Smooth muscle cell of the umbilical artery (primary cell): ENCODE measurements around the gene DAPK2. TPM values are rescaled to one million over a fixed set of nuclear protein-coding genes. Genes with fewer than 3 reads are reported as not detected.

Experiments
- total RNA-seq: library from RNA; depleted of rRNA; stranded (reverse); fragments of >200 nt; gene quantifications from 2 replicates; pipeline ENCODE4 v1.2.3, GENCODE V29; 2014

Gene DAPK2
- 0.51 TPM in 1 of 2 replicates, not detected in the other for total RNA-seq

GRCh38 chr15:64046421-64047153 lies at the start of gene DAPK2:
Gene DAPK2, minus strand, starts transcription at chr15:64046485. Its CDS starts 6,224 bp downstream, at chr15:64040261.

GRCh38 chr15:64093627-64094417 lies 47.5 kb upstream of the DAPK2 start, which contains the start of gene CIAO2A:
Gene CIAO2A, minus strand, starts transcription at chr15:64093838. Its CDS starts 70 bp downstream, at chr15:64093768.

Other genes with a start within 250 kb of the DAPK2 start
- 107 and 150 TPM in 2 replicates for gene HERC1, start 212.5 kb downstream of the DAPK2 start, total RNA-seq
- gene CIAO2A, start 47.4 kb upstream of the DAPK2 start, total RNA-seq, result 37.9 and 58.2 TPM in 2 replicates
- 42.2 and 46.5 TPM in 2 replicates for gene SNX1, start 49.5 kb upstream of the DAPK2 start, total RNA-seq
- 0.28 and 0.30 TPM in 2 replicates for gene SNX22, start 105.2 kb upstream of the DAPK2 start, total RNA-seq
- gene PPIB, start 116.5 kb upstream of the DAPK2 start, total RNA-seq, result 1,167 and 1,999 TPM in 2 replicates